MM.1S (cell line): ENCODE measurements around the gene RNASE11.

Source experiments
- DNase-seq: peaks from one replicate; pipeline ENCODE4 v3.0.0-alpha.2; 2015
- H2AFZ ChIP-seq: fragments of 300-600 bp; sonication (generic); 2 replicates; pipeline ENCODE4 v1.6.0; 2016; ENCODE audit warnings: antibody characterized with exemption, low read length
- H3F3A ChIP-seq: fragments of 300-600 bp; sonication (generic); 2 replicates; pipeline ENCODE4 v1.6.1; 2016; ENCODE audit warnings: mild to moderate bottlenecking, antibody characterized with exemption, low read length, moderate library complexity, mixed read lengths; ENCODE audit not compliant: insufficient read depth
- H3K27ac ChIP-seq: fragments of 300-600 bp; sonication (generic); 2 replicates; pipeline ENCODE4 v1.5.1; 2016; ENCODE audit warnings: mild to moderate bottlenecking, low read length
- H3K27me3 ChIP-seq: fragments of 300-600 bp; sonication (generic); replicated peaks from 2 replicates; pipeline ENCODE4 v1.6.0; 2016; ENCODE audit warnings: low read length; ENCODE audit not compliant: insufficient read depth
- H3K36me3 ChIP-seq: fragments of 300-600 bp; sonication (generic); replicated peaks from 2 replicates; pipeline ENCODE4 v1.6.1; 2016; ENCODE audit warnings: mild to moderate bottlenecking, low read length, mixed read lengths; ENCODE audit not compliant: insufficient read depth
- H3K4me1 ChIP-seq: fragments of 300-600 bp; sonication (generic); 2 replicates; pipeline ENCODE4 v1.6.1; 2016; ENCODE audit warnings: low read length, mixed read lengths
- H3K4me2 ChIP-seq: fragments of 300-600 bp; sonication (generic); 2 replicates; pipeline ENCODE4 v1.6.0; 2016; ENCODE audit warnings: low read depth, low read length
- H3K4me3 ChIP-seq: fragments of 300-600 bp; sonication (generic); 2 replicates; pipeline ENCODE4 v1.5.1; 2016; ENCODE audit warnings: low read length, mixed read lengths
- H3K79me2 ChIP-seq: fragments of 300-600 bp; sonication (generic); 2 replicates; pipeline ENCODE4 v1.6.1; 2016; ENCODE audit warnings: mixed run types, low read length, mixed read lengths
- H3K9ac ChIP-seq: fragments of 300-600 bp; sonication (generic); 2 replicates; pipeline ENCODE4 v1.6.1; 2016; ENCODE audit warnings: low read length, mixed read lengths
- H3K9me2 ChIP-seq: fragments of 300-600 bp; sonication (generic); replicated peaks from 2 replicates; pipeline ENCODE4 v1.6.1; 2016; ENCODE audit warnings: mild to moderate bottlenecking, low read length, mixed read lengths; ENCODE audit not compliant: insufficient read depth
- H3K9me3 ChIP-seq: fragments of 300-600 bp; sonication (generic); replicated peaks from 2 replicates; pipeline ENCODE4 v1.6.1; 2016; ENCODE audit warnings: mild to moderate bottlenecking, low read length, mixed read lengths; ENCODE audit not compliant: insufficient read depth
- H4K20me1 ChIP-seq: fragments of 300-600 bp; sonication (generic); 2 replicates; pipeline ENCODE4 v1.6.1; 2016; ENCODE audit warnings: mild to moderate bottlenecking, low read length, moderate library complexity, mixed read lengths; ENCODE audit not compliant: insufficient read depth
- CTCF ChIP-seq: fragments of 300-600 bp; sonication (generic); IDR thresholded peaks from 2 replicates; pipeline ENCODE4 v1.5.1; 2016; ENCODE audit warnings: antibody characterized with exemption, low read length, mixed read lengths
- EZH2 ChIP-seq: fragments of 300-600 bp; sonication (generic); optimal IDR thresholded peaks from 2 replicates; pipeline ENCODE3; 2017; ENCODE audit warnings: low read depth, mild to moderate bottlenecking, antibody characterized with exemption, low read length, mixed read lengths
- EZH2phosphoT487 ChIP-seq: fragments of 300-600 bp; sonication (generic); IDR thresholded peaks from 2 replicates; pipeline ENCODE4 v1.6.1; 2018; ENCODE audit warnings: antibody characterized with exemption, low read length

The RNASE11 gene

GRCh38 chr14:20624495-20625070, 36.8 kb upstream of the RNASE11 start:
- H3K79me2 ChIP-seq: no peaks in the 10 kb centered on the region
- no peaks in the 10 kb centered on the region for H3K36me3 ChIP-seq
- no peaks in the 10 kb centered on the region for H3K9me3 ChIP-seq
- H2AFZ ChIP-seq: no peak overlapping the region
- TF ChIP-seq CTCF: no peak
- TF ChIP-seq EZH2phosphoT487: no peak
- TF ChIP-seq EZH2: no peak
- H3K4me1 ChIP-seq: no peaks in the 10 kb centered on the region
- DNase-seq: no peak
- H3K27me3 ChIP-seq: no peaks in the 10 kb centered on the region; the same call in 1 of the 2 replicates
- no peaks in the 10 kb centered on the region for H3K9me2 ChIP-seq
- H3K4me2 ChIP-seq: no peak overlapping the region
- no peak overlapping the region for H3K9ac ChIP-seq
- no peak overlapping the region for H3K27ac ChIP-seq
- no peaks in the 10 kb centered on the region for H3F3A ChIP-seq
- no peak overlapping the region for H3K4me3 ChIP-seq
- H4K20me1 ChIP-seq: no peaks in the 10 kb centered on the region

GRCh38 chr14:20623798-20624197, 36.0 kb upstream of the RNASE11 start:
- no peaks in the 10 kb centered on the region; the same call in 1 of the 2 replicates for H3K27me3 ChIP-seq
- no peak for DNase-seq
- no peak overlapping the region for H2AFZ ChIP-seq
- H3K9me2 ChIP-seq: no peaks in the 10 kb centered on the region
- H3K4me3 ChIP-seq: no peak overlapping the region
- no peak overlapping the region for H3K27ac ChIP-seq
- H3K4me1 ChIP-seq: no peaks in the 10 kb centered on the region
- no peak overlapping the region for H3K9ac ChIP-seq
- TF ChIP-seq EZH2 (no peak), EZH2phosphoT487 (no peak), CTCF (no peak)
- H3K4me2 ChIP-seq: no peak overlapping the region
- no peaks in the 10 kb centered on the region for H3K36me3 ChIP-seq
- no peaks in the 10 kb centered on the region for H3F3A ChIP-seq
- H3K9me3 ChIP-seq: no peaks in the 10 kb centered on the region
- H3K79me2 ChIP-seq: no peaks in the 10 kb centered on the region
- no peaks in the 10 kb centered on the region for H4K20me1 ChIP-seq

GRCh38 chr14:20622816-20623291, 35.1 kb upstream of the RNASE11 start:
- Histone ChIP-seq H3K36me3 (no peaks in the 10 kb centered on the region), H3K9me3 (no peaks in the 10 kb centered on the region), H3K9ac (no peak overlapping the region), H3K4me2 (no peak overlapping the region), H3K4me1 (no peaks in the 10 kb centered on the region), H3K27ac (no peak overlapping the region), H3K4me3 (no peak overlapping the region), H3K9me2 (no peaks in the 10 kb centered on the region), H3F3A (no peaks in the 10 kb centered on the region), H3K27me3 (no peaks in the 10 kb centered on the region; the same call in 1 of the 2 replicates), H4K20me1 (no peaks in the 10 kb centered on the region), H3K79me2 (no peaks in the 10 kb centered on the region), H2AFZ (no peak overlapping the region)
- no peak for DNase-seq
- TF ChIP-seq CTCF (no peak), EZH2phosphoT487 (no peak), EZH2 (no peak)
